ENCODE results near the gene CHRNA3.

The CHRNA3 gene

GRCh38 chr15:78626381-78626995 is 5.7 kb upstream of the CHRNA3 start:
- Mint-ChIP-seq H3K27me3 (peaks cover 48% of the 10 kb centered on the region), H3K9me3 (no peaks in the 10 kb centered on the region), H3K4me1 (peaks cover 6% of the 10 kb centered on the region), H3K4me3 (no peak overlapping the region), H3K27ac (no peak overlapping the region)
- ATAC-seq: no peak
- DNase-seq: no peak

GRCh38 chr15:78625606-78626280 is 4.9 kb upstream of the CHRNA3 start:
- H3K4me3 Mint-ChIP-seq: no peak overlapping the region
- peaks cover 13% of the 10 kb centered on the region for H3K4me1 Mint-ChIP-seq
- no peaks in the 10 kb centered on the region for H3K9me3 Mint-ChIP-seq
- no peak for DNase-seq
- ATAC-seq: no peak
- H3K27ac Mint-ChIP-seq: no peak overlapping the region
- H3K27me3 Mint-ChIP-seq: peaks cover 55% of the 10 kb centered on the region

- H3K27ac Mint-ChIP-seq: no peak overlapping the region
- no peak overlapping the region for H3K4me3 Mint-ChIP-seq
- ATAC-seq (no peak), DNase-seq (no peak)
- H3K27me3 Mint-ChIP-seq: peaks cover 62% of the 10 kb centered on the region
- no peaks in the 10 kb centered on the region for H3K9me3 Mint-ChIP-seq
- peaks cover 15% of the 10 kb centered on the region for H3K4me1 Mint-ChIP-seq
Measured at GRCh38 chr15:78624651-78625590, 4.1 kb upstream of the CHRNA3 start.

GRCh38 chr15:78623786-78624497 is 3.1 kb upstream of the CHRNA3 start:
- Mint-ChIP-seq H3K9me3 (no peaks in the 10 kb centered on the region), H3K4me3 (no peak overlapping the region), H3K4me1 (peaks cover 24% of the 10 kb centered on the region), H3K27me3 (peaks cover 70% of the 10 kb centered on the region), H3K27ac (peak overlapping the region in 1 of 2 donors; percentile 0)
- no peak for DNase-seq
- no peak for ATAC-seq

- H3K27me3 Mint-ChIP-seq: peaks cover 73% of the 10 kb centered on the region
- no peaks in the 10 kb centered on the region for H3K9me3 Mint-ChIP-seq
- no peak for ATAC-seq
- H3K4me1 Mint-ChIP-seq: peaks cover 24% of the 10 kb centered on the region
- no peak overlapping the region for H3K27ac Mint-ChIP-seq
- DNase-seq: no peak
- no peak overlapping the region for H3K4me3 Mint-ChIP-seq
Measured at GRCh38 chr15:78621810-78622402, 1.1 kb upstream of the CHRNA3 start.

DNA sequence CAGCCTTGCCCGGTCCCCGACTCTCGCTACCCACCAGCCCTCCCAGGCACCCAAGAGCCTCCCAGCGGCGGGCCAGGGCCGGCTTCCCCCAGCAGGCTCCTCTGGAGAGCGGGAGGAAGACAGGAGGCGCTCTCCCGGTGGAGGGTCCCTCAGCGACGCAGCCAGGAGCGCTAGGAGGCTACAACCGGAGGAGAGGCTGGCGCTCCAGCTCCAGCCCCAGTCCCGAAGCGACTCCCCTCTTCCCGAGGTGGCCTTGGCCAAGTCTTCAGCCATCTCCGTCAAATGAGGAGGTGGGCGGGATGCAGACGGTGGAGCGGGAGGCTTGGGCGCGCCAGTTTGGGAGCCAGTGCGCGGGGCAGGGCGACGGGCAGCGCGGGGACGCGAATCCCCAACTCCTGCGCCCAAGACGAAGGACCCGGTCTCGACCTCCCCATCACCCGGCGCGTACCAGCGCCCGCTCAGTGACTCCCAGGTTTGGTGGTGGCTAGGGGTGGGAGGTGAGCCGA is 722 bp downstream of the CHRNA3 start:
- H3K27me3 Mint-ChIP-seq: peaks cover 64% of the 10 kb centered on the region
- no peak overlapping the region for H3K27ac Mint-ChIP-seq
- peaks cover 24% of the 10 kb centered on the region for H3K4me1 Mint-ChIP-seq
- no peaks in the 10 kb centered on the region for H3K9me3 Mint-ChIP-seq
- H3K4me3 Mint-ChIP-seq: peak overlapping the region in 1 of 2 donors; percentile 66
- no peak for ATAC-seq
- DNase-seq: peak in 1 of 2 donors; percentile 19

DNA sequence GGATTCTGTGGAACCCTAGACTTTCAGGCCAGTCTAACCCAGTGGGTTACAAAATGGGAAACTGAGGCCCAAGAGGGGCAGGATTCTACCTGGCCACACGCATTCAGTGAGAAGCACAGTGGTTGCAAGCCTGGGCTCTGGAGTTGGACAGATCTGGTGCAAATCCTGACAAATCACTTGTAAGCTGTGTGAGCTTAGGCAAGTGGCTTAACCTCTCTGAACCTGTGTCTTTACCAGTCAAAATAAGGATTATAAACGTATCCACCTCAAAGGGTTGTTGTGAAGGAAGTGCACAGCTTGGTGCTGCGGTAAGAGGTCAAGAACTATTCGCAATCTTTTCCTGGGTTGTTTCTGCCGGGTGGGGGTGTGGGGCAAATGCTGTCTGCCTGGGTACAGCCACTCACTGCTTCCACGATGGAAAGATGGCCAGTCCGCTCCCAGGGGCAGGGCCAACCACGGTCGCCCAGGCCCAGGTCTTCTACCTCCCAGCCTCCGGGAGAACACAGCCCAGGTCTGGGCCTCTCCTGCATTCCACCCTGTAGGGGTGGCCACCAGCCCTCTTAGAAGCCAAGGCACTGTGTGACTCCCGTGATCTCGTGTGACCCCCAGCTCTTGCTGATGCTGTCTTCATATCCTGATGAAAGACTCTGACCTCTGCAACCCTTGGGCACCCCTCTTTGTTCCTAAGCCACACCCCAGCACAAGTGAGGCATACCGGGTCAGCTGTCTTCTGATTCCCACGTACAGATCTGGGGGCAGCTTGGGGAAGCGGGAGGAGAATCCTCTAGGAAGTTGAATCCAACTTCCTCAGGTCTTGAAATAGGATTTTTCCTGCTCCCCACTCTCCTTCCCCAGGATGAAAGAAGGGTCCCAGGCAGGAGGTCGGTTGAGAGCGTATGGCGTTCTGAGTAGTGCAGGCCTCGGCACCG is 1.5 kb downstream of the CHRNA3 start:
- DNase-seq: no peak
- Mint-ChIP-seq H3K27ac (no peak overlapping the region), H3K4me3 (peak overlapping the region in 1 of 2 donors; percentile 66), H3K4me1 (peaks cover 24% of the 10 kb centered on the region), H3K27me3 (peaks cover 61% of the 10 kb centered on the region), H3K9me3 (no peaks in the 10 kb centered on the region)
- no peak for ATAC-seq

GRCh38 chr15:78618490-78618934 is 2.3 kb downstream of the CHRNA3 start:
- ATAC-seq (peak; percentile 59), DNase-seq (peak; percentile 76 to 77)
- H3K4me3 Mint-ChIP-seq: no peak overlapping the region
- H3K27ac Mint-ChIP-seq: no peak overlapping the region
- H3K27me3 Mint-ChIP-seq: peaks cover 54% of the 10 kb centered on the region
- H3K9me3 Mint-ChIP-seq: no peaks in the 10 kb centered on the region
- peaks cover 24% of the 10 kb centered on the region for H3K4me1 Mint-ChIP-seq

DNA sequence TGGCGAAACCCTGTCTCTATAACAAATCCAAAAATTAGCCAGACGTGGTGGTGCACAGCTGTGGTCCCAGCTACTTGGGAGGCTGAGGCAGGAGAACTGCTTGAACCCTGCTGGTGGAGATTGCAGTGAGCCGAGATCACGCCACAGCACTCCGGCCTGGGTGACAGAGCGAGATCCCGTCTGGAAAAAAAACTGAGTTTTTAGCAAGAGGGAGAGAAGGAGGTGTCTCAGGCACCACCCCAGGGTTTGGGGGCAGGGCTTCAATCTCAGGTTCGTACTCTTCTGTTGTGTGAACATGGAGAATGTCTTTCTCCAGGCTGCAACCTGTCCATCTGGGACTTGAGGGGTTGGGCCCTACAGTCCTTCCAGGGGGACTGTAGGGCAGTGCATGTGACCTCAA is 2.7 kb downstream of the CHRNA3 start:
- ATAC-seq: peak; percentile 19
- H3K9me3 Mint-ChIP-seq: no peaks in the 10 kb centered on the region
- H3K4me3 Mint-ChIP-seq: no peak overlapping the region
- H3K27me3 Mint-ChIP-seq: peaks cover 49% of the 10 kb centered on the region
- DNase-seq: no peak
- no peak overlapping the region for H3K27ac Mint-ChIP-seq
- peaks cover 24% of the 10 kb centered on the region for H3K4me1 Mint-ChIP-seq

GRCh38 chr15:78617516-78617915 is 3.3 kb downstream of the CHRNA3 start:
- Mint-ChIP-seq H3K9me3 (no peaks in the 10 kb centered on the region), H3K27me3 (peaks cover 44% of the 10 kb centered on the region), H3K4me1 (peaks cover 24% of the 10 kb centered on the region), H3K4me3 (no peak overlapping the region), H3K27ac (no peak overlapping the region)
- DNase-seq (no peak), ATAC-seq (no peak)

DNA sequence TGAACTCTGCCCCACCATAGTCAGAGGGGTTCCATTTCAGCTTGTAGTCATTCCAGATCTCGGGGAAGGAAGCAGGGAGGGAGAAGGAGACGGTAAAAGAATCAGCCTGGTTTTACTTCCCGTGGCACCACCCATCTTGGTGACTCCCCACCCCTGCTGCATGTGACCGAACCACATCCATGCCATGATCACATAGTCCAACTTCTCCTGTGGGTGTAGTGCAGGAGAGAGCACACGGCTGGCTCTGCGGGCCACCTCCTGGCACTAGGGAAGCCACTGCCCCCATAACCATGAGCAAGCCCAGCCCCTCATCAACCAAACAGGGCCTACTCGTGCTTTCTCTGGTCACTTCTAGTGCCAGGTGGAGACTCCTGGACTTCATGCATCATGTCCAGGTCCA is 3.7 kb downstream of the CHRNA3 start:
- ATAC-seq (no peak), DNase-seq (no peak)
- Mint-ChIP-seq H3K27ac (no peak overlapping the region), H3K27me3 (peaks cover 39% of the 10 kb centered on the region), H3K9me3 (no peaks in the 10 kb centered on the region), H3K4me3 (no peak overlapping the region), H3K4me1 (peaks cover 23% of the 10 kb centered on the region)

- no peak overlapping the region for H3K27ac Mint-ChIP-seq
- no peak overlapping the region for H3K4me3 Mint-ChIP-seq
- DNase-seq (no peak), ATAC-seq (no peak)
- peaks cover 18% of the 10 kb centered on the region for H3K4me1 Mint-ChIP-seq
- no peaks in the 10 kb centered on the region for H3K9me3 Mint-ChIP-seq
- peaks cover 34% of the 10 kb centered on the region for H3K27me3 Mint-ChIP-seq
Measured at GRCh38 chr15:78616506-78616905, 4.3 kb downstream of the CHRNA3 start.

GRCh38 chr15:78615151-78615589 is 5.6 kb downstream of the CHRNA3 start:
- DNase-seq (no peak), ATAC-seq (no peak)
- no peak overlapping the region for H3K4me3 Mint-ChIP-seq
- H3K27me3 Mint-ChIP-seq: peaks cover 22% of the 10 kb centered on the region
- peak overlapping the region in 1 of 2 donors; percentile 83 for H3K27ac Mint-ChIP-seq
- no peaks in the 10 kb centered on the region for H3K9me3 Mint-ChIP-seq
- peaks cover 11% of the 10 kb centered on the region for H3K4me1 Mint-ChIP-seq

- DNase-seq (no peak), ATAC-seq (no peak)
- Mint-ChIP-seq H3K27me3 (peaks cover 11% of the 10 kb centered on the region), H3K27ac (no peak overlapping the region), H3K9me3 (no peaks in the 10 kb centered on the region), H3K4me1 (no peaks in the 10 kb centered on the region), H3K4me3 (no peak overlapping the region)
Measured at GRCh38 chr15:78614021-78614420, 6.8 kb downstream of the CHRNA3 start.

Measured in stimulated activated naive CD8-positive, alpha-beta T cell treated with anti-CD3 and anti-CD28 coated beads, Interleukin-15, amount 100 ng/mL, for 72 hours (primary cell).